Upper lobe of left lung (tissue), 4 donors: ENCODE results near the gene MEGF10.

Experiments
- CTCF ChIP-seq, 6 experiments: fragments of 450-650 bp in 4 of 6; fragments of 200-600 bp in 2 of 6; sonication (generic) in 2 of 6; IDR thresholded peaks; one replicate each; pipeline ENCODE4 v1.5.1; 2016 to 2019; ENCODE audit warnings: antibody characterized with exemption in 6 of 6
- POLR2AphosphoS5 ChIP-seq, 2 donors: sonication (generic); formaldehyde crosslinking; IDR thresholded peaks; one replicate each; pipeline ENCODE4 v1.5.1; 2017; ENCODE audit warnings: antibody characterized with exemption in 2 of 2

- TF ChIP-seq CTCF (IDR thresholded peaks at IDR 0.05): no peak
- TF ChIP-seq POLR2AphosphoS5 (IDR thresholded peaks at IDR 0.05): no peak
These were observed 144.0 kb downstream of the MEGF10 start for GRCh38 chr5:127434588-127434987.
